Thoracic aorta (tissue), 2 donors: ENCODE data around the gene SIPA1L3. TPM values are rescaled to one million over a fixed set of nuclear protein-coding genes. Genes with fewer than 3 reads are reported as not detected.

ENCODE experiments used
- ATAC-seq: fragments of 150-250 bp; one replicate; pipeline ENCODE4 v1.8.0; 2017; ENCODE audit warnings: low read depth; ENCODE audit not compliant: insufficient number of reproducible peaks, low FRiP score
- DNase-seq: peaks from one replicate; pipeline ENCODE4 v3.0.0-alpha.2; 2020; ENCODE audit warnings: low spot score
- H3K27ac ChIP-seq, 2 donors: fragments of 200-600 bp; sonication (generic); 1 replicate in 1 of 2; 2 replicates in 1 of 2; pipeline ENCODE4 v1.5.1; 2016; ENCODE audit warnings: mild to moderate bottlenecking in 2 of 2, moderate library complexity in 2 of 2
- H3K27me3 ChIP-seq: fragments of 200-600 bp; sonication (generic); replicated peaks from 2 replicates; pipeline ENCODE4 v1.6.0; 2016; ENCODE audit warnings: mild to moderate bottlenecking; ENCODE audit not compliant: insufficient read depth
- H3K36me3 ChIP-seq: fragments of 200-600 bp; sonication (generic); one replicate; pipeline ENCODE4 v1.5.1; 2016
- H3K4me1 ChIP-seq, 2 donors: fragments of 200-600 bp; sonication (generic); 1 replicate in 1 of 2; 2 replicates in 1 of 2; pipeline versions ENCODE4 v1.5.1 to v1.6.0; 2016; ENCODE audit warnings: low read depth in 2 of 2, mild to moderate bottlenecking in 1 of 2; ENCODE audit not compliant: control insufficient read depth in 1 of 2
- H3K4me3 ChIP-seq: fragments of 200-600 bp; sonication (generic); 2 replicates; pipeline ENCODE4 v1.5.1; 2016; ENCODE audit warnings: mild to moderate bottlenecking
- H3K9me3 ChIP-seq: fragments of 200-600 bp; sonication (generic); 2 replicates; pipeline ENCODE4 v1.5.1; 2016
- CTCF ChIP-seq: fragments of 200-600 bp; sonication (generic); IDR thresholded peaks from one replicate; pipeline ENCODE4 v1.5.1; 2019; ENCODE audit warnings: antibody characterized with exemption
- total RNA-seq, 2 donors: library from RNA; depleted of rRNA; stranded (reverse); fragments of >200 nt; gene quantifications; one replicate each; pipeline versions ENCODE4 v1.1.0 to v1.2.3, GENCODE V29; 2016

SIPA1L3 gene
- total RNA-seq, 2 donors from 2014 or later: 14.5 to 39.4 TPM

GRCh38 chr19:38031423-38031770, 124.4 kb downstream of the SIPA1L3 start:
- no peak for TF ChIP-seq CTCF
- Histone ChIP-seq H3K4me1 (peaks cover 5 to 8% of the 10 kb centered on the region in 2 donors), H3K9me3 (no peaks in the 10 kb centered on the region), H3K27ac (no peak overlapping the region), H3K36me3 (no peaks in the 10 kb centered on the region), H3K4me3 (no peak overlapping the region), H3K27me3 (no peaks in the 10 kb centered on the region)
- ATAC-seq (no peak), DNase-seq (no peak)

GRCh38 chr19:38032151-38032550, 125.1 kb downstream of the SIPA1L3 start:
- H3K9me3 ChIP-seq: no peaks in the 10 kb centered on the region
- no peak for DNase-seq
- H3K4me1 ChIP-seq: peaks cover 5 to 10% of the 10 kb centered on the region in 2 donors
- TF ChIP-seq CTCF: no peak
- H3K4me3 ChIP-seq: no peak overlapping the region
- H3K27me3 ChIP-seq: no peaks in the 10 kb centered on the region
- ATAC-seq: no peak
- H3K27ac ChIP-seq: no peak overlapping the region
- no peaks in the 10 kb centered on the region for H3K36me3 ChIP-seq

GRCh38 chr19:38032951-38033350, 125.9 kb downstream of the SIPA1L3 start:
- no peak for ATAC-seq

GRCh38 chr19:38033658-38034491, 126.9 kb downstream of the SIPA1L3 start:
- no peak for DNase-seq
- no peak for ATAC-seq
- Histone ChIP-seq H3K9me3 (no peaks in the 10 kb centered on the region), H3K27me3 (no peaks in the 10 kb centered on the region), H3K4me3 (no peak overlapping the region), H3K4me1 (peaks cover 5 to 10% of the 10 kb centered on the region in 2 donors), H3K27ac (no peak overlapping the region), H3K36me3 (no peaks in the 10 kb centered on the region)
- TF ChIP-seq CTCF: no peak

More at GRCh38 chr19:38032951-38033350, 125.9 kb downstream of the SIPA1L3 start:
- Histone ChIP-seq H3K9me3 (no peaks in the 10 kb centered on the region), H3K4me3 (no peak overlapping the region), H3K27me3 (no peaks in the 10 kb centered on the region), H3K4me1 (peaks cover 5 to 10% of the 10 kb centered on the region in 2 donors), H3K27ac (no peak overlapping the region), H3K36me3 (no peaks in the 10 kb centered on the region)
- DNase-seq: no peak
- no peak for TF ChIP-seq CTCF

- Histone ChIP-seq H3K27me3 (no peaks in the 10 kb centered on the region), H3K9me3 (no peaks in the 10 kb centered on the region), H3K4me1 (peaks cover 5 to 10% of the 10 kb centered on the region in 2 donors), H3K4me3 (no peak overlapping the region), H3K27ac (no peak overlapping the region), H3K36me3 (no peaks in the 10 kb centered on the region)
- DNase-seq (no peak), ATAC-seq (no peak)
- no peak for TF ChIP-seq CTCF
These were observed 127.5 kb downstream of the SIPA1L3 start for GRCh38 chr19:38034492-38034860.
